ENCODE measurements around the gene LCLAT1. TPM values are rescaled to one million over a fixed set of nuclear protein-coding genes. Genes with fewer than 3 reads are reported as not detected.

The LCLAT1 gene
- total RNA-seq, 1 donor from 2014 or later = 18.8 TPM

DNA sequence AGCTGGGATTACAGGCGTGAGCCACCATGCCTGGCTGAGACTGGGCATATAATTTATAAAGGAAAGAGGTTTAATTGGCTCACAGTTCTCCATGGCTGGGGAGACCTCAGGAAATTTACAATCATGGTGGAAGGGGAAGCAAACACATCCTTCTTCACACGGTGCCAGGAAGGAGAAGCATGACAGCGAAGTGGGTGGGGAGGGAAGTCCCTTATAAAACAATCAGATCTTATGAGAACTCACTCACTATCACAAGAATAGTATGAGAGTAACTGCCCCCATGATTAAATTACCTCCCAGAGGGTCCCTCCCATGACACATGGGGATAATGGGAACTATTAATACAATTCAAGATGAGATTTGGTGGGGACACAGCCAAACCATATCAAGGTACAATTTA is 7.8 kb upstream of the LCLAT1 start:
- H3K9ac ChIP-seq (ENCODE audit: low read depth in 1 of 3, low read length in 3 of 3) = no peak overlapping the region
- no peak overlapping the region for H3K27ac ChIP-seq (ENCODE audit: low read depth, low read length)
- H3K9me3 ChIP-seq (ENCODE audit: control insufficient read depth in 3 of 3, low read length in 3 of 3) = no peaks in the 10 kb centered on the region
- no peak overlapping the region for H3K4me3 ChIP-seq (ENCODE audit: low read length in 3 of 3)
- H3K4me1 ChIP-seq (ENCODE audit: control insufficient read depth in 3 of 3, insufficient read depth in 3 of 3, low read length in 3 of 3) = peaks cover 0 to 5% (median 4%) of the 10 kb centered on the region in 3 donors
- no peaks in the 10 kb centered on the region for H3K27me3 ChIP-seq (ENCODE audit: control insufficient read depth in 3 of 3, insufficient read depth in 3 of 3, low read length in 3 of 3)
- H3K36me3 ChIP-seq (ENCODE audit: control insufficient read depth in 3 of 3, insufficient read depth in 3 of 3, low read length in 3 of 3) = no peaks in the 10 kb centered on the region

DNA sequence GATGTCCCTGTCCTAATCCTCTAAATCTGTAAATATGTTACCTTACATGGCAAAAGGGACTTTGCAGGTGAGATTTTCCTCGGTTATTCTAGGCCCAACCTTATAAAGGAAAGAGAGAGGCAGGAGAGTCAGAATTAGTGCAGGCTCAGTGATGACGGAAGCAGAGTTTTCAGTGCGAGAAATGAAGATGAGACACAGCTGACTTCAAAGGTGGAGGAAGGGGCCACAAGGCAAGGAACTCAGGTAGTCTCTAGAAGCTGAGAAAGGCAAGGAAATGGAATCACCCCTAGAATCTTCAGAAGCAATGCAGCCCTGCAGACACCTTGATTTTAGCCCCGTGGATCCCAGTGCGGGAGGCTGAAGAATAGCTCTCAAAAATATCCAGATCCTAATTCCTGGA is 7.2 kb upstream of the LCLAT1 start:
- H3K27ac ChIP-seq (ENCODE audit: low read depth, low read length) = no peak overlapping the region
- H3K9ac ChIP-seq (ENCODE audit: low read depth in 1 of 3, low read length in 3 of 3) = no peak overlapping the region
- H3K9me3 ChIP-seq (ENCODE audit: control insufficient read depth in 3 of 3, low read length in 3 of 3) = no peaks in the 10 kb centered on the region
- H3K27me3 ChIP-seq (ENCODE audit: control insufficient read depth in 3 of 3, insufficient read depth in 3 of 3, low read length in 3 of 3) = no peaks in the 10 kb centered on the region
- peaks cover 0 to 5% (median 4%) of the 10 kb centered on the region in 3 donors for H3K4me1 ChIP-seq (ENCODE audit: control insufficient read depth in 3 of 3, insufficient read depth in 3 of 3, low read length in 3 of 3)
- no peak overlapping the region for H3K4me3 ChIP-seq (ENCODE audit: low read length in 3 of 3)
- H3K36me3 ChIP-seq (ENCODE audit: control insufficient read depth in 3 of 3, insufficient read depth in 3 of 3, low read length in 3 of 3) = no peaks in the 10 kb centered on the region

DNA sequence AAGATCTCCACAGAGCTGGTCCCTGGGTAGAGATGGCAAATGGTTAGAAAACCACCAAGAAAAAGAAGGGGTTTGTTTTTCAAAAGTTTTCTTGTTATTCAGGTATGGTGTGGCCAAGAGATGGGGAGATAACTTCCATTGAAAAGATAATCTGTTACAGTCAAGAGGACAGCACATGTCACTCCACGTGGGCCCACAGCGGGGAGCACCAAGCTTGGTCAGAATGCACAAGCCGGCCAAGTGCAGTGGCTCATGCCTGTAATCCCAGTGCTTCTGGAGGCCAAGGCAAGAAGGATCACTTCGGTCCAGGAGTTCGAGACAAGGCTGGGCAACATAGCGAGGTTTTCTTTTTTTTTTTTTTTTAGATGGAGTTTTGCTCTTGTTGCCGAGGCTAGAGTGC is 6.0 kb upstream of the LCLAT1 start:
- H3K4me3 ChIP-seq (ENCODE audit: low read length in 3 of 3) = no peak overlapping the region
- no peaks in the 10 kb centered on the region for H3K27me3 ChIP-seq (ENCODE audit: control insufficient read depth in 3 of 3, insufficient read depth in 3 of 3, low read length in 3 of 3)
- no peaks in the 10 kb centered on the region for H3K36me3 ChIP-seq (ENCODE audit: control insufficient read depth in 3 of 3, insufficient read depth in 3 of 3, low read length in 3 of 3)
- H3K9ac ChIP-seq (ENCODE audit: low read depth in 1 of 3, low read length in 3 of 3) = no peak overlapping the region
- H3K9me3 ChIP-seq (ENCODE audit: control insufficient read depth in 3 of 3, low read length in 3 of 3) = no peaks in the 10 kb centered on the region
- H3K4me1 ChIP-seq (ENCODE audit: control insufficient read depth in 3 of 3, insufficient read depth in 3 of 3, low read length in 3 of 3) = peaks cover 0 to 5% (median 4%) of the 10 kb centered on the region in 3 donors
- no peak overlapping the region for H3K27ac ChIP-seq (ENCODE audit: low read depth, low read length)

DNA sequence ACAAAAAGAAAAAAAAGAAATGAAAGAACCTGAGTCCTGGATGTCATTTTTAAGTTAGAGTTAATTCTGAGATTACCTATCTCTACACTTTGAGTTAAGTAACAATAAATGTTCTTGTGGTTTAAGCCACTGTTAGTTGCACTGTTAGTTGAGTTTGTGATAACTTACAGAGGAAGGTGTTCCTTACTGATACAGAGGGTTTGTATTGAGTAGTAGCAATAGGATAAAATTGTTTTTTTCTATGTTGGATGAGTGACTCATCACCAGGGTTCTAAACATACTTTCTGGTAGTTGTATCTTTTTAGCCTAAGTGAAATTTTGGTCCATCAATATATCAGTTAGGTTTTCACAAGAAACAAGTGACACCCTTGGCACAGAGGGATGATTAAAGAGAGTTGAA is 4.0 kb upstream of the LCLAT1 start:
- Histone ChIP-seq H3K4me1 (ENCODE audit: control insufficient read depth in 3 of 3, insufficient read depth in 3 of 3, low read length in 3 of 3) (peaks cover 9 to 15% (median 12%) of the 10 kb centered on the region in 3 donors), H3K36me3 (ENCODE audit: control insufficient read depth in 3 of 3, insufficient read depth in 3 of 3, low read length in 3 of 3) (peaks cover 0 to 2% (median 0%) of the 10 kb centered on the region in 3 donors), H3K4me3 (ENCODE audit: low read length in 3 of 3) (no peak overlapping the region), H3K9ac (ENCODE audit: low read depth in 1 of 3, low read length in 3 of 3) (no peak overlapping the region), H3K27ac (ENCODE audit: low read depth, low read length) (no peak overlapping the region), H3K9me3 (ENCODE audit: control insufficient read depth in 3 of 3, low read length in 3 of 3) (no peaks in the 10 kb centered on the region), H3K27me3 (ENCODE audit: control insufficient read depth in 3 of 3, insufficient read depth in 3 of 3, low read length in 3 of 3) (no peaks in the 10 kb centered on the region)

DNA sequence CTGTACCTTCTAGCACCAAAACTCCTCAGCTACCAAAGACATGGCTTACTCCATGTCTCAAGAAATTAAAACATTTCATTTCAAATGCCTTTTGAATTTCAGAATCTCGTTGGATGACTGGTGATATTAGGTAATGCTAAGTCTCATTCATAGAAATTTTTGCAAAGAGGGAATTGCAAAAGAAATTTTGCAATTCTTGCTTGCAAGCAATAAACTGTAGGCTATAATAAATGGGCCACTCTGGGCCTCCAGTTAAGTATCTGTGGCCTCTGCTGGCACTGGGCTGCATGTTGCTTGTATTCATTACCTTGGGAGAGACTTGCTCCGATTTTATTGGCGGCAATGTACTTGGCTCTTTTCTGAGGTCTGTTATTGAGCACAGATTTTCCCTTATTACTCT is 2.8 kb upstream of the LCLAT1 start:
- Histone ChIP-seq H3K9ac (ENCODE audit: low read depth in 1 of 3, low read length in 3 of 3) (no peak overlapping the region), H3K27me3 (ENCODE audit: control insufficient read depth in 3 of 3, insufficient read depth in 3 of 3, low read length in 3 of 3) (no peaks in the 10 kb centered on the region), H3K4me1 (ENCODE audit: control insufficient read depth in 3 of 3, insufficient read depth in 3 of 3, low read length in 3 of 3) (peaks cover 9 to 15% (median 13%) of the 10 kb centered on the region in 3 donors), H3K36me3 (ENCODE audit: control insufficient read depth in 3 of 3, insufficient read depth in 3 of 3, low read length in 3 of 3) (peaks cover 0 to 2% (median 0%) of the 10 kb centered on the region in 3 donors), H3K4me3 (ENCODE audit: low read length in 3 of 3) (no peak overlapping the region), H3K27ac (ENCODE audit: low read depth, low read length) (no peak overlapping the region), H3K9me3 (ENCODE audit: control insufficient read depth in 3 of 3, low read length in 3 of 3) (no peaks in the 10 kb centered on the region)

DNA sequence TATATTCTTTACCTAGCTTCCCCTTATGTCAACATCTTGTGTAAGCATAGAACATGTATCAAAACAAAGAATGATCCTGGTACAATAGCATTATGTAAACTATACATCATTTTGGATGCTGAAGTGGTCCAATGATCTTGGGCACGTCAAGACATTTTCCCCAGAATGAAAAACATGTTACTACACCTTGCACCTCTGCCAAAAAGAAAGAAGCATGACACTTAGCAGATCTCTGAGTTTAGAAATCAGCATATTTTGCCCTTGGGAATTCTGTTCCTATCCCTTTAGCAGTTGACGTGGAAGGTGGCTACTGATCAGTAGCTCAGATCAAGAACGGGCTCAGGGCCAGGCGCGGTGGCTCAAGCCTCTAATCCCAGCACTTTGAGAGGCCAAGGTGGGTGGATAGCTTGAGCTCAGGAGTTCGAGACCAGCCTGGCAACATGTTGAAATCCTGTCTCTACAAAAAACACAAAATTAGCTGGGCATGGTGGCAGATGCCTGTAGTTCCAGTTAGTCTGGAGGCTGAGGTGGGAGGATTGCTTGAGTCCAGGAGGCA is 1.7 kb upstream of the LCLAT1 start:
- no peak overlapping the region for H3K27ac ChIP-seq (ENCODE audit: low read depth, low read length)
- H3K4me3 ChIP-seq (ENCODE audit: low read length in 3 of 3) = no peak overlapping the region
- peaks cover 0 to 2% (median 0%) of the 10 kb centered on the region in 3 donors for H3K36me3 ChIP-seq (ENCODE audit: control insufficient read depth in 3 of 3, insufficient read depth in 3 of 3, low read length in 3 of 3)
- no peaks in the 10 kb centered on the region for H3K27me3 ChIP-seq (ENCODE audit: control insufficient read depth in 3 of 3, insufficient read depth in 3 of 3, low read length in 3 of 3)
- H3K9ac ChIP-seq (ENCODE audit: low read depth in 1 of 3, low read length in 3 of 3) = no peak overlapping the region
- peaks cover 9 to 15% (median 13%) of the 10 kb centered on the region in 3 donors for H3K4me1 ChIP-seq (ENCODE audit: control insufficient read depth in 3 of 3, insufficient read depth in 3 of 3, low read length in 3 of 3)
- H3K9me3 ChIP-seq (ENCODE audit: control insufficient read depth in 3 of 3, low read length in 3 of 3) = no peaks in the 10 kb centered on the region

DNA sequence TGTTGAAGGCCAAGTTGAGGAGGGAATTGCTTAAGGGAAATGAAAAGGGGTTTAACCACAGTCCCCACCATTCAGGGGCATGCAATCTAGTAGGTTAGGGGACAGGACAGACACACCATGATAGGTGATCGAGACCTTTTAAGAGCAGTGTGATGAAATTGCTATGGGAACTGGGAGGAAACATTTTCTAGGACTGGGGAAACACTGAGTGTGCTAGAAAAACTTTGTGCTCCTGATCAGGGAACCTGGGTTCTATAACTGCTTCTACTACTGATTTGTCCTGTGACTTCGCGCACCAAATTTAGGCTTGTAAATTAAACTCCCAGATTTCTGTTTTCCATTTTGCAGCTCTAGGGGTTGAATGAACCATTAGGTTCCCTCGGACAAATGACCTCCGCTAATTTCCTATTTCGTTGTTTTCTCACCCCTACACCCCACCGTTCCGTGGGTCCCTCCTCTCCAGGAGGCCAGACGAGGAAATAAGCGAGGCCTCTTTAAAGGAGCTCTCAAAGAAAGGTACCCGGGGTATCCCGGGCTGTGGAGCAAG is 371 bp upstream of the LCLAT1 start:
- Histone ChIP-seq H3K9me3 (ENCODE audit: control insufficient read depth in 3 of 3, low read length in 3 of 3) (no peaks in the 10 kb centered on the region), H3K27me3 (ENCODE audit: control insufficient read depth in 3 of 3, insufficient read depth in 3 of 3, low read length in 3 of 3) (no peaks in the 10 kb centered on the region), H3K36me3 (ENCODE audit: control insufficient read depth in 3 of 3, insufficient read depth in 3 of 3, low read length in 3 of 3) (peaks cover 0 to 2% (median 0%) of the 10 kb centered on the region in 3 donors), H3K4me1 (ENCODE audit: control insufficient read depth in 3 of 3, insufficient read depth in 3 of 3, low read length in 3 of 3) (peaks cover 9 to 18% (median 13%) of the 10 kb centered on the region in 3 donors), H3K9ac (ENCODE audit: low read depth in 1 of 3, low read length in 3 of 3) (peak overlapping the region; percentile 84 to 92 (median 85)), H3K4me3 (ENCODE audit: low read length in 3 of 3) (peak overlapping the region; percentile 94 to 98 (median 95)), H3K27ac (ENCODE audit: low read depth, low read length) (peak overlapping the region; percentile 67)

DNA sequence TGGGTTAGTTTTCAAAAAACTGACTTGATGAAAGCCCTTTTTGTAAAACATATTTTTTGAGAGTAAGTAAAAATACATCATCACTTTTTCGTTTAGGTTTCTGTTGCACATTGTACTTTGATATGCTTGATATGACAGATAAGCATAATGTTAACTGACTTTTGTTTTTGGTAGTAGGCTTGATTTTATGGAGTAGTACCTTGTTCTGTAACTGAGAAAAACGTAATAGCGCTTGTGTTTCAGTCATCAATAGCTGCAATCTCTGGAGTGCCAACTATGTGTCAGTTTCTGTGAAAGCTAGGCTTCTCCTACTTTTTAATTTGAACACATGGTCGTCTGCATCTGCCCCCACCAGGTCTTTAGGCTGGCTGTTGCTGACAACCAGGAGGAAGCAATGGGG is 1.3 kb downstream of the LCLAT1 start:
- Histone ChIP-seq H3K9me3 (ENCODE audit: control insufficient read depth in 3 of 3, low read length in 3 of 3) (no peaks in the 10 kb centered on the region), H3K27ac (ENCODE audit: low read depth, low read length) (no peak overlapping the region), H3K27me3 (ENCODE audit: control insufficient read depth in 3 of 3, insufficient read depth in 3 of 3, low read length in 3 of 3) (no peaks in the 10 kb centered on the region), H3K4me1 (ENCODE audit: control insufficient read depth in 3 of 3, insufficient read depth in 3 of 3, low read length in 3 of 3) (peaks cover 9 to 18% (median 13%) of the 10 kb centered on the region in 3 donors), H3K36me3 (ENCODE audit: control insufficient read depth in 3 of 3, insufficient read depth in 3 of 3, low read length in 3 of 3) (peaks cover 0 to 2% (median 0%) of the 10 kb centered on the region in 3 donors), H3K9ac (ENCODE audit: low read depth in 1 of 3, low read length in 3 of 3) (no peak overlapping the region), H3K4me3 (ENCODE audit: low read length in 3 of 3) (peak overlapping the region in 1 of 3 donors; percentile 94)

DNA sequence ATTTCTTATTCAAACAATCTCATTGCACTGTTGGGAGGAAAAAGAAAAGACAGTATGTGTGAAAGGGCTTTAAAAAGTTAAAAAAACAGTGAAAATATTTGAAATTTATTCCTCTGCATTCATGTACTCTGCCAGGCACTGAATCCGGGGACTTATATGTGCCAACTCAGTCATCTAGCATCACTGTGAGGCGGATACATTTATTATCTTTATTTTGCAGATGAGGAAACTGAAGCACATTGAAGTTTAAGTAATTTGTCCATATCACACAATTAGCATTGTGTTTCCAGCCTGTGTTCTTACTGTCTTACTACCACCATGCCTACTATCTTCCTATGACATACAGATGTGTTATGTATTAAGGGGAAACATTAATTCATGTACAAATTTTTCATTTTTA is 1.8 kb downstream of the LCLAT1 start:
- Histone ChIP-seq H3K4me3 (ENCODE audit: low read length in 3 of 3) (no peak overlapping the region), H3K4me1 (ENCODE audit: control insufficient read depth in 3 of 3, insufficient read depth in 3 of 3, low read length in 3 of 3) (peaks cover 9 to 18% (median 13%) of the 10 kb centered on the region in 3 donors), H3K27ac (ENCODE audit: low read depth, low read length) (no peak overlapping the region), H3K9ac (ENCODE audit: low read depth in 1 of 3, low read length in 3 of 3) (no peak overlapping the region), H3K27me3 (ENCODE audit: control insufficient read depth in 3 of 3, insufficient read depth in 3 of 3, low read length in 3 of 3) (no peaks in the 10 kb centered on the region), H3K36me3 (ENCODE audit: control insufficient read depth in 3 of 3, insufficient read depth in 3 of 3, low read length in 3 of 3) (peaks cover 0 to 2% (median 0%) of the 10 kb centered on the region in 3 donors), H3K9me3 (ENCODE audit: control insufficient read depth in 3 of 3, low read length in 3 of 3) (no peaks in the 10 kb centered on the region)

DNA sequence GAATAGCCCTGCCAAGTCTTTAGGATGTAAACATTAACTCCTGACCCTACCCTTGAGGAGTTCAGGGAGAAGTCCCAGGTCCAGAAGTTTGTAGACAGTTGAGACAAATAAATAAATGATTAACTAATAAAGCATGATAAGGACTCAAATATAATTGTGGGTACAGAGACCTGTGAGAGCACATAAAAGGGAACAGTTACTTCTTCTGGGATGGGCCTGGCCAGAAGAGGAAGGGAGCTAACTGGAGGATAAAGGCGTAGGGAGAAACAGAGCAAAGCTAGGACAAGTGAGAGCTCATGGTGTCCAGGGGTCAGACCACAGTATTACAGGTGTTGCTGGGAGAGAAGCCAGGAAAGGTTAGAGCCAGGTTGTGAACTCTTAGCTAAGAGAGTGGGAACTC is 3.0 kb downstream of the LCLAT1 start:
- Histone ChIP-seq H3K27me3 (ENCODE audit: control insufficient read depth in 3 of 3, insufficient read depth in 3 of 3, low read length in 3 of 3) (no peaks in the 10 kb centered on the region), H3K9me3 (ENCODE audit: control insufficient read depth in 3 of 3, low read length in 3 of 3) (no peaks in the 10 kb centered on the region), H3K36me3 (ENCODE audit: control insufficient read depth in 3 of 3, insufficient read depth in 3 of 3, low read length in 3 of 3) (peaks cover 0 to 2% (median 0%) of the 10 kb centered on the region in 3 donors), H3K9ac (ENCODE audit: low read depth in 1 of 3, low read length in 3 of 3) (no peak overlapping the region), H3K4me3 (ENCODE audit: low read length in 3 of 3) (no peak overlapping the region), H3K27ac (ENCODE audit: low read depth, low read length) (no peak overlapping the region), H3K4me1 (ENCODE audit: control insufficient read depth in 3 of 3, insufficient read depth in 3 of 3, low read length in 3 of 3) (peaks cover 9 to 18% (median 13%) of the 10 kb centered on the region in 3 donors)
